Mucosa of descending colon (tissue), 3 donors: ENCODE measurements around the gene IPO7. TPM values are rescaled to one million over a fixed set of nuclear protein-coding genes. Genes with fewer than 3 reads are reported as not detected.
A peak's percentile ranks its signal among the peaks of the same experiment; 100 is the strongest.

Experiments
- ATAC-seq: fragments of 200-7000 bp; cut with Tn5 transposase; one replicate; pipeline ENCODE4 v1.9.1; 2020; ENCODE audit warnings: mild to moderate bottlenecking, moderate library complexity
- DNase-seq, 3 donors: peaks; one replicate each; pipeline ENCODE4 v3.0.0-alpha.2; 2020
- H3K36me3 ChIP-seq: fragments of 200-600 bp; one replicate; pipeline ENCODE4 v1.8.0; 2021; ENCODE audit warnings: low read depth, mild to moderate bottlenecking
- H3K4me1 ChIP-seq: fragments of 200-600 bp; one replicate; pipeline ENCODE4 v1.8.0; 2021; ENCODE audit warnings: low read depth, mild to moderate bottlenecking
- H3K4me3 ChIP-seq: fragments of 200-600 bp; one replicate; pipeline ENCODE4 v1.8.0; 2021; ENCODE audit warnings: mild to moderate bottlenecking
- H3K9me3 ChIP-seq: fragments of 200-600 bp; one replicate; pipeline ENCODE4 v1.8.0; 2021; ENCODE audit warnings: mild to moderate bottlenecking
- intact Hi-C, 2 donors: fragments of 100-400 bp; cut with DNase I in 1 of 2; cut with micrococcal nuclease in 1 of 2; formaldehyde crosslinking; loops; one replicate each; pipeline versions ENCODE4 v1.11.0 to v1.11.1; 2022; cut with DNase I, micrococcal nuclease
- total RNA-seq, 3 donors: library from RNA; stranded (reverse); fragmentation: NEBNext Ultra II Directional in 2 of 3; extraction: Animal tissue kit (Norgen Biotek cat#: 25700) in 2 of 3; gene quantifications; one replicate each; pipeline versions ENCODE4 v1.2.1 to v1.2.4, GENCODE V29; 2021 to 2023
- TF ChIP-seq, protein P1 (sequence below): fragments of 200-600 bp; IDR thresholded peaks from one replicate; pipeline ENCODE4 v1.8.0; 2022; ENCODE audit warnings: antibody characterized with exemption, mild to moderate bottlenecking
- donor health status: DM: no; HTN: no; CAD: no; lungs with moderate emphysema.
- donor health status: DM: no; HTN: no; CAD: no.
- donor health status: DM: no; HTN: yes; CAD: no.

Gene IPO7
- total RNA-seq, 3 donors from 2014 or later, result 68.8 to 141 (median 69.9) TPM

DNA sequence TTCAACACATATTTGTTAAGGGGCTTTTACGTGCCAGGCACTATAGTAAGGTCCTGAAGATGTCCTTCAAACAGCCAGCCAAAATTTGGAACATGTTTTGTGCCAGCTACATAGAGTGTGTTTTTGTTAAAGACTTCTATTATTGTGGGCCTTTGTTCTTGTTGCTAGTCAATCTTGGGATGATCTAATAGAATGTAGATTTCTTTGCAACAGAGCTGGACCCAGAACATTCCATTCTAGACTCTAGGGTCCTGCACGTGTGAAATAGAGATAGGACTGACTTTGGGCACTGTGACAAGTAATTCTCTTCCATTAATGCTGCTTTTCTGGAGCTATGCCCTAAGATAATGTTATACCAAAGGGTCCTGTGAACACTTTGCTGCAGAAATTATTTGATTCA lies 16.9 kb upstream of the IPO7 start:
- H3K4me1 ChIP-seq, result peaks cover 4% of the 10 kb centered on the region
- DNase-seq (no peak), ATAC-seq (no peak)
- H3K4me3 ChIP-seq, result no peak overlapping the region
- TF ChIP-seq, protein P1, sequence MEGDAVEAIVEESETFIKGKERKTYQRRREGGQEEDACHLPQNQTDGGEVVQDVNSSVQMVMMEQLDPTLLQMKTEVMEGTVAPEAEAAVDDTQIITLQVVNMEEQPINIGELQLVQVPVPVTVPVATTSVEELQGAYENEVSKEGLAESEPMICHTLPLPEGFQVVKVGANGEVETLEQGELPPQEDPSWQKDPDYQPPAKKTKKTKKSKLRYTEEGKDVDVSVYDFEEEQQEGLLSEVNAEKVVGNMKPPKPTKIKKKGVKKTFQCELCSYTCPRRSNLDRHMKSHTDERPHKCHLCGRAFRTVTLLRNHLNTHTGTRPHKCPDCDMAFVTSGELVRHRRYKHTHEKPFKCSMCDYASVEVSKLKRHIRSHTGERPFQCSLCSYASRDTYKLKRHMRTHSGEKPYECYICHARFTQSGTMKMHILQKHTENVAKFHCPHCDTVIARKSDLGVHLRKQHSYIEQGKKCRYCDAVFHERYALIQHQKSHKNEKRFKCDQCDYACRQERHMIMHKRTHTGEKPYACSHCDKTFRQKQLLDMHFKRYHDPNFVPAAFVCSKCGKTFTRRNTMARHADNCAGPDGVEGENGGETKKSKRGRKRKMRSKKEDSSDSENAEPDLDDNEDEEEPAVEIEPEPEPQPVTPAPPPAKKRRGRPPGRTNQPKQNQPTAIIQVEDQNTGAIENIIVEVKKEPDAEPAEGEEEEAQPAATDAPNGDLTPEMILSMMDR, result no peak
- no peaks in the 10 kb centered on the region for H3K9me3 ChIP-seq
- intact Hi-C loops, result no loop called here
- H3K36me3 ChIP-seq, result no peaks in the 10 kb centered on the region

DNA sequence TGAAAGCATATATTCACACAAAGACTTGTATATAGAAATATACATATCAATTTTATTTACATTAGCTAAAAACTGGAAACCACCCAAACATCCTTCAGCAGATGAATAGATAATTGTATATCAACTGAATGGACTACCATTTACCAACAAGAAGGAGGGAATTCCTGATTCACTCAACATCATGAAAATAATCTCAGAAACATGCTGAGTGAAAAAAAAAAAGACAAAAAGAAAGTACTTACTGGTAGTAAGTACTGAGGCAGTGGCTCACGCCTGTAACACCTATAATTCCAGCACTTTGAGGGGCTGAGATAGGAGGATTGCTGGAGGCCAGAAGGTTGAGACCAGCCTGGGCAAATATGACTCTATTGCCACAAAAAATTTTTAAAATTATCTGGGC lies 7.4 kb upstream of the IPO7 start:
- ATAC-seq (no peak), DNase-seq (no peak)
- TF ChIP-seq, protein P1, result no peak
- Histone ChIP-seq H3K4me3 (no peak overlapping the region), H3K9me3 (no peaks in the 10 kb centered on the region), H3K4me1 (no peaks in the 10 kb centered on the region), H3K36me3 (no peaks in the 10 kb centered on the region)
- intact Hi-C loops, result no loop called here

DNA sequence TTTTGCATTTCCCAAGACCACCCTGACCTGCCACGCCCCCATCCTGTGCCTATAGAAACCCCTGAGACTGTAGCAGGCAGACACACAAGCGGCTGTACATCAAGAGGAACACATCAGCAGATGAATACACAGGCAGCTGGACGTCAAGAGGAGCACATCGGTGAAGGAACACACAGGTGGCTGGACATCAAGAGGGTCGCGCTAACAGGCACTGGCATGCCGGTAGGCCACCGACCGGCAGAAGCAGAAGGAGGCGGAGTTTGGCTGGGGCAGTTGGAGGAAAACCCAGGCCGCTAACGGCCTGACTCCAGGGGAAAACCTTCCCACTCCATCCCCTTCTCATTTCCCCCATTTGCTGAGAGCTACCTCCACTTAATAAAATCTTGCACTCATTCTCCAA lies 5.4 kb upstream of the IPO7 start:
- TF ChIP-seq, protein P1, result no peak
- intact Hi-C loops, result no loop called here
- Histone ChIP-seq H3K4me1 (no peaks in the 10 kb centered on the region), H3K9me3 (no peaks in the 10 kb centered on the region), H3K4me3 (no peak overlapping the region), H3K36me3 (no peaks in the 10 kb centered on the region)
- ATAC-seq, result no peak
- DNase-seq, result no peak

DNA sequence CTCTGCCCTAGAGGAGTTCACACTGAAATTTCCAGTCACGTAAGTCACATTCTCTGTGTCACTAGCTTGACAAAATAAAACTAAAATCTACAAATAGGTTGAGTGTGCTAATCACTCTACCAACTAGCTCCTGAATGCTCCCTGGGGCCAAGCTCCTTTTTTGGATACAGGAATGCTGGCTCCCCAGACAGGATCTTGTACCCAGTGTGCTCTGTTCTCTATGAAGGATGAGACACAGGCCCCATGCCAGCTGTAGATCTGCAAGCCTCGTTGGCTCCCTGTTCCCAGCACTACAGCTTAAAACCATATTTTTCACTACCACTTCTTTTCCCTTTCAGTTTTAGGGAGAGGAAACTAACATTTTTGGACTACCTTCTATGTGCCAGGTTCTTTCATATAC lies 3.7 kb upstream of the IPO7 start:
- ATAC-seq (no peak), DNase-seq (no peak)
- Histone ChIP-seq H3K4me3 (no peak overlapping the region), H3K9me3 (no peaks in the 10 kb centered on the region), H3K4me1 (peaks cover 3% of the 10 kb centered on the region), H3K36me3 (no peaks in the 10 kb centered on the region)
- intact Hi-C loops, result loop anchor here in 1 of 2 donors (10.0 kb wide), 1 partner anchor 66 kb away; the partner anchor contains the start of gene TMEM41B
- TF ChIP-seq, protein P1, result no peak

DNA sequence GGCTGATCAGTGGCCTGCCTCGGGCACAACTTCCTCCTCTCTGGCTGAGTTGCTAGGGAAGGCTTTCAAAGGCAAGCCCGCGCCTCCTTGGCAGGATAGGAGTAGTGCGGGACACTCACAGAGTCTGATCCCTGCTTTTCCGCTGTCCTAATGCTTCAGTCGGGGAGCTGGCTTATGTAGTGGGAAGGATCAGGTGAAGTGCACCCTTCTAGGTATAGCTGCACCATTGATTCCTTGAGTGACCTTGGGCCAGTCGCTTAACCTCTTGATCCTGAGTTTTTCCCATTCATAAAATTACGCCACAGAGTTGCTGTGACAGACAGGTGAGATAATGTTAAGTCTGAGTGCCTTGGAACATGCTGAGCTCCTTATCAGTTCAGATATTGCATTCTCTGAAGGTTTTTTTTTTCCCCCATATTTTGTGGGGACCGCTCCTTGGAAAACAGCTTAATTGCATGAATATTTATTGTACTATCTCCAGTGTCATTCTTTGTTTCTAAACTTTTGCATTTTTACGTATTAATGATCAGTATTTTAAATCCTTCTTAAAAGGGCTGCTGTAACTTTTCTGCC lies 961 bp downstream of the IPO7 start:
- H3K36me3 ChIP-seq, result no peaks in the 10 kb centered on the region
- peaks cover 14% of the 10 kb centered on the region for H3K4me1 ChIP-seq
- no peak for DNase-seq
- H3K4me3 ChIP-seq, result peak overlapping the region; percentile 63
- intact Hi-C loops, result loop anchor here in 1 of 2 donors (10.0 kb wide), 1 partner anchor 71 kb away; the partner anchor contains the start of gene TMEM41B
- TF ChIP-seq, protein P1, result no peak
- H3K9me3 ChIP-seq, result no peaks in the 10 kb centered on the region
- peak; percentile 70 for ATAC-seq
